OCI-LY7 (cell line): ENCODE measurements around the gene NCS1. TPM values are rescaled to one million over a fixed set of nuclear protein-coding genes. Genes with fewer than 3 reads are reported as not detected.

ENCODE experiments used
- Bru-seq: library from RNA; stranded (reverse); fragments of 400-500 nt; gene quantifications from one replicate; lab custom pipeline; 2021; lab: Mats Ljungman, UMichigan
- BruChase-seq, 2 experiments: library from RNA; stranded (reverse); fragments of 400-500 nt; gene quantifications; one replicate each; lab custom pipeline; 2021; lab: Mats Ljungman, UMichigan
- BruUV-seq: library from RNA; stranded (reverse); fragments of 400-500 nt; replicated peaks from 2 replicates; lab custom pipeline; 2021; lab: Mats Ljungman, UMichigan
- CTCF ChIA-PET: fragments of 300-600 bp; sonication (Branson Sonifier 250); formaldehyde crosslinking; loops from one replicate; lab custom pipeline; 2022; ENCODE audit warnings: antibody characterized with exemption; ENCODE audit not compliant: unreplicated experiment; lab: Charles Lee
- POLR2A ChIA-PET: fragments of 300-600 bp; sonication (Branson Sonifier 250); formaldehyde crosslinking; loops from one replicate; lab custom pipeline; 2022; ENCODE audit warnings: antibody characterized with exemption; lab: Charles Lee
- DNase-seq: peaks from one replicate; pipeline ENCODE4 v3.0.0-alpha.2; 2015; ENCODE audit warnings: low spot score
- H2AFZ ChIP-seq: fragments of 200-600 bp; sonication (generic), shearing (Covaris generic); 2 replicates; pipeline ENCODE4 v1.6.1; 2014; ENCODE audit warnings: mild to moderate bottlenecking, antibody characterized with exemption, low read length, moderate library complexity
- H3K27ac ChIP-seq: fragments of 200-600 bp; sonication (generic); 2 replicates; pipeline ENCODE4 v1.5.1; 2014; ENCODE audit warnings: mixed run types, low read depth, mild to moderate bottlenecking, moderate library complexity, low read length, inconsistent platforms; ENCODE audit not compliant: poor library complexity, severe bottlenecking
- H3K36me3 ChIP-seq: fragments of 200-600 bp; sonication (generic); 2 replicates; pipeline ENCODE4 v1.6.1; 2014; ENCODE audit warnings: mild to moderate bottlenecking, antibody characterized with exemption, low read length, moderate library complexity, mixed read lengths; ENCODE audit not compliant: insufficient read depth
- H3K4me1 ChIP-seq: fragments of 200-600 bp; sonication (generic); 2 replicates; pipeline ENCODE4 v1.5.1; 2014; ENCODE audit warnings: mild to moderate bottlenecking, low read length; ENCODE audit not compliant: insufficient read depth, poor library complexity, severe bottlenecking
- H3K4me2 ChIP-seq: fragments of 200-600 bp; sonication (generic); 2 replicates; pipeline ENCODE4 v1.6.1; 2014; ENCODE audit warnings: mild to moderate bottlenecking, low read length
- H3K4me3 ChIP-seq: fragments of 200-600 bp; sonication (generic); 2 replicates; pipeline ENCODE4 v1.5.1; 2014; ENCODE audit warnings: mild to moderate bottlenecking, low read depth, low read length; ENCODE audit not compliant: poor library complexity, severe bottlenecking
- H3K79me2 ChIP-seq: fragments of 200-600 bp; sonication (generic); 2 replicates; pipeline ENCODE4 v1.6.1; 2016; ENCODE audit warnings: low read depth, mild to moderate bottlenecking, low read length, moderate library complexity, mixed read lengths; ENCODE audit not compliant: insufficient read depth
- H3K9me2 ChIP-seq: fragments of 200-600 bp; sonication (generic); 2 replicates; pipeline ENCODE4 v1.6.1; 2016; ENCODE audit warnings: mild to moderate bottlenecking, low read length, mixed read lengths; ENCODE audit not compliant: insufficient read depth
- H3K9me3 ChIP-seq: fragments of 200-600 bp; sonication (generic); 2 replicates; pipeline ENCODE4 v1.6.1; 2014; ENCODE audit warnings: mild to moderate bottlenecking, mixed run types, low read length, mixed read lengths
- H4K20me1 ChIP-seq: fragments of 200-600 bp; sonication (generic); 2 replicates; pipeline ENCODE4 v1.6.1; 2014; ENCODE audit warnings: mild to moderate bottlenecking, antibody characterized with exemption, low read length, moderate library complexity, mixed read lengths; ENCODE audit not compliant: insufficient read depth
- CTCF ChIP-seq: fragments of 200-600 bp; sonication (generic); conservative IDR thresholded peaks from 2 replicates; pipeline ENCODE4 v1.5.1; 2014; ENCODE audit warnings: mild to moderate bottlenecking, antibody characterized with exemption, low read length, moderate library complexity, mixed read lengths
- EZH2phosphoT487 ChIP-seq: fragments of 200-600 bp; sonication (generic); IDR thresholded peaks from 2 replicates; pipeline ENCODE4 v1.6.1; 2018; ENCODE audit warnings: low read depth, borderline replicate concordance, mild to moderate bottlenecking, mixed run types, antibody characterized with exemption, low read length, moderate library complexity, mixed read lengths
- intact Hi-C: fragments of 100-400 bp; cut with micrococcal nuclease; formaldehyde crosslinking; loops from one replicate; pipeline ENCODE4 v1.10.0; 2022; ENCODE audit not compliant: unreplicated experiment
- long read RNA-seq: library from polyadenylated mRNA; stranded (forward); transcript quantifications from one replicate; pipeline ENCODE4 v2.0.0, GENCODE V29; 2022
- total RNA-seq, 2 experiments: library from RNA; depleted of rRNA in 1 of 2; stranded (reverse); fragments of >200 nt in 1 of 2; shearing (Covaris generic) in 1 of 2; gene quantifications; 2 replicates each; pipeline ENCODE4 v1.2.3, GENCODE V29; 2014 to 2022

NCS1 gene
- total RNA-seq (2014; rRNA removed; shearing (Covaris generic)) (not detected in 2 replicates), total RNA-seq (2022) (not detected in 2 replicates), Bru-seq, nascent RNA (percentile 3 among the genes with signal in this experiment), BruChase-seq, experiment 1, labeled RNA remaining after a 6-hour chase (percentile 6 among the genes with signal in this experiment), BruChase-seq, experiment 2, labeled RNA remaining after a 2-hour chase (percentile 8 among the genes with signal in this experiment)
- long read RNA-seq: 0 reads

- Histone ChIP-seq H3K27ac (no peak within 1 kb of the TSS), H3K9me3 (no peaks in the 10 kb centered on the region), H2AFZ (no peak within 1 kb of the TSS), H3K4me3 (no peak within 1 kb of the TSS), H3K9me2 (no peaks in the 10 kb centered on the region), H3K4me1 (no peaks in the 10 kb centered on the region), H3K79me2 (no peaks in the 10 kb centered on the region), H3K4me2 (no peak within 1 kb of the TSS), H3K36me3 (no peaks in the 10 kb centered on the region), H4K20me1 (no peaks in the 10 kb centered on the region)
- no TSS peak for BruUV-seq
- ChIA-PET POLR2A (no interaction called here), CTCF (no interaction called here)
- intact Hi-C loops: no loop called here
- no peak for DNase-seq
- no peak for TF ChIP-seq EZH2phosphoT487
- no peak for TF ChIP-seq CTCF
Observed at GRCh38 chr9:130172161-130172857, at the start of gene NCS1. NCS1 (plus strand) TSS chr9:130172404; CDS start chr9:130172664, 260 bp downstream.

DNA sequence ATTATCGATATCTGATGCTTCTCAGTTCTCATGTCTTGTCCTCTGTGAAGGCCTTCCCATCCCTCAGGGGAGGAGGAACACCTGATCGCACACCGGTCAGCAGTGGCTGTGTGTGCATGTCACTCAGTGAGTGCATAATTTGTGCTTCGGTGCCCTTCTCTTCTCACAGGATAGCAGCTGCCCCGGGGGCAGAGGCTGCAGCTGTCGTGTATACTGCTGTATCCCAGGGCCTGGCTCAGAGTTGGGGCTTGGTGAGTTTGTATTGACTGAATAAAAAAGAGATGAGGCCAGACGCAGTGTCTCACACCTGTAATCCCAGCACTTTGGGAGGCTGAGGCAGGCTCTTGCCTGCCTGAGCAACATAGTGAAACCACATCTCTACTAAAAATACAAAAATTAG, 49.7 kb upstream of the NCS1 start:
- intact Hi-C loops: no loop called here
- CTCF ChIA-PET: no interaction called here
- peak overlapping the region; percentile 56 for H3K27ac ChIP-seq
- H3K79me2 ChIP-seq: no peaks in the 10 kb centered on the region
- POLR2A ChIA-PET: interaction anchor here (0.5 kb wide), 1 partner anchor 98 kb away, joined by 3 read pairs; no protein-coding TSS in a partner anchor
- no peak overlapping the region for H3K4me3 ChIP-seq
- no peaks in the 10 kb centered on the region for H4K20me1 ChIP-seq
- BruUV-seq: no TSS peak
- no peaks in the 10 kb centered on the region for H3K9me3 ChIP-seq
- H2AFZ ChIP-seq: no peak overlapping the region
- H3K9me2 ChIP-seq: no peaks in the 10 kb centered on the region
- peak overlapping the region; percentile 18; the same call in 1 of the 2 replicates for H3K4me2 ChIP-seq
- no peak for TF ChIP-seq EZH2phosphoT487
- peaks cover 28% of the 10 kb centered on the region for H3K4me1 ChIP-seq
- peak; percentile 60 for DNase-seq
- peaks cover 20% of the 10 kb centered on the region for H3K36me3 ChIP-seq

DNA sequence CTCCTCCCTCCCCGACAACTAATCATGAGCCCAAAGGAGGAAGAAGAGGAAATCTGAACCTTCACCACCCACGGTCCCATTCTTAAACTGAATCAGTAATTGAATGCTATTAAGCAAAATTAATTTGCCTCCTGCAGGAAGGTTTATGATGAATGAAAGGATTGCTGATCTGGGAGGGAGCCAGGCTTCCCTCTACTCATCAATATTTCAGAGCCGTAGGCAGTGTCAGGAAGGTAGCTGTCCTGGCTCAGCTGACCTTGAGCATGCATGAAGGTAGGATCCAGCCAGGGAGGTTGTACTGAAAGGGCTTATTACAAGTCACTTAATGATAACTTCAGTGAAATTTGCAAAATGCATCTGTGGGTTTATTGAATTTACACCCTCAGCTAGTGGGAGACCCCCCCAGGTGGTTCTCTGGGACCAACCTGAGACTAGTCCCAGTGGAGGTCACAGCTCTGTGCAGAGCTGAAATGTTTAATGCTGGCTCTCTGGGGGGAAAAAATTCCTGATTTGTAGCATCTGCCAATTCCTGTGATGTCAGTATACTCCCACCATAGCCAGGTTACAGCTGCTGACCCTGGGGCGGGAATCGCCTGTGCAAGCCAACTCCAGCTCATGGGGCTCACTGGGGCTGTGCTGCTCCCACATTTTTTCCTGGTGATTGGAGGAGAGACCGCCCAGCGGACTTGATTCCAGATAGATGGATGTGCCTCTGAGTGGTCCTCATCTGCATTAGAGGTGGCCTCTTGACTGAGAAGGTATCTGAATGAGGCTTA, 47.9 kb upstream of the NCS1 start:
- Histone ChIP-seq H3K27ac (no peak overlapping the region), H3K9me2 (no peaks in the 10 kb centered on the region), H3K36me3 (peaks cover 38% of the 10 kb centered on the region), H3K4me2 (peak overlapping the region; percentile 38), H4K20me1 (no peaks in the 10 kb centered on the region), H2AFZ (no peak overlapping the region), H3K9me3 (no peaks in the 10 kb centered on the region), H3K79me2 (no peaks in the 10 kb centered on the region), H3K4me1 (peaks cover 28% of the 10 kb centered on the region), H3K4me3 (no peak overlapping the region)
- TF ChIP-seq EZH2phosphoT487 (no peak), CTCF (no peak)
- DNase-seq: no peak
- BruUV-seq: no TSS peak
- POLR2A ChIA-PET: interaction anchor here (0.7 kb wide), 1 partner anchor 69 kb away, joined by 5 read pairs; no protein-coding TSS in a partner anchor
- CTCF ChIA-PET: no interaction called here
- intact Hi-C loops: no loop called here
